HG02852 (cell line): Measurements from ENCODE around the gene ETV3L.
"Not testable (repeated sequence)": the region's sequence is repeated elsewhere in the genome, so short reads cannot be mapped to it uniquely, and the experiment has no call there.

Experiments
- ATAC-seq: cut with Tn5 transposase; IDR thresholded peaks from one replicate; pipeline ENCODE4 v1.9.1; 2021; ENCODE audit warnings: mild to moderate bottlenecking, moderate library complexity; ENCODE audit not compliant: unreplicated experiment

ETV3L gene

GRCh38 chr1:157105988-157106812 is 6.6 kb upstream of the ETV3L start:
- ATAC-seq, result peak; percentile 77

- no peak for ATAC-seq
Observed at GRCh38 chr1:157105298-157105987, 5.8 kb upstream of the ETV3L start.

GRCh38 chr1:157104598-157105293 is 5.1 kb upstream of the ETV3L start:
- ATAC-seq, result no peak

- ATAC-seq, result no peak
Observed at GRCh38 chr1:157103268-157103667, 3.7 kb upstream of the ETV3L start.

- no peak for ATAC-seq
Observed at GRCh38 chr1:157101149-157101548, 1.5 kb upstream of the ETV3L start.

- not testable (repeated sequence) for ATAC-seq
Observed at GRCh38 chr1:157098987-157099632, 498 bp downstream of the ETV3L start.

GRCh38 chr1:157098519-157098918 is 1.1 kb downstream of the ETV3L start:
- no peak for ATAC-seq

- ATAC-seq, result no peak
Observed at GRCh38 chr1:157097692-157098091, 1.9 kb downstream of the ETV3L start.

GRCh38 chr1:157096881-157097280 is 2.7 kb downstream of the ETV3L start:
- ATAC-seq, result no peak

GRCh38 chr1:157095551-157095950 is 4.1 kb downstream of the ETV3L start:
- ATAC-seq, result no peak

GRCh38 chr1:157095091-157095490 is 4.5 kb downstream of the ETV3L start:
- ATAC-seq, result no peak

GRCh38 chr1:157092831-157093230 is 6.8 kb downstream of the ETV3L start:
- no peak for ATAC-seq

GRCh38 chr1:157091668-157092273 is 7.8 kb downstream of the ETV3L start:
- ATAC-seq, result no peak

GRCh38 chr1:157091186-157091585 is 8.4 kb downstream of the ETV3L start:
- no peak for ATAC-seq

- no peak for ATAC-seq
Observed at GRCh38 chr1:157090771-157091170, 8.8 kb downstream of the ETV3L start.

- ATAC-seq, result no peak
Observed at GRCh38 chr1:157090196-157090647, 9.4 kb downstream of the ETV3L start.

- no peak for ATAC-seq
Observed at GRCh38 chr1:157089789-157090188, 9.8 kb downstream of the ETV3L start.

GRCh38 chr1:157088607-157089006 is 11.0 kb downstream of the ETV3L start:
- ATAC-seq, result no peak

- no peak for ATAC-seq
Observed at GRCh38 chr1:157087030-157087429, 12.6 kb downstream of the ETV3L start.

- ATAC-seq, result no peak
Observed at GRCh38 chr1:157086299-157086698, 13.3 kb downstream of the ETV3L start.

GRCh38 chr1:157085421-157085820 is 14.2 kb downstream of the ETV3L start:
- no peak for ATAC-seq
